Keratinocyte (primary cell): Measurements from ENCODE around the gene LCE2C. TPM values are rescaled to one million over a fixed set of nuclear protein-coding genes. Genes with fewer than 3 reads are reported as not detected.

Source experiments
- DNase-seq: peaks from one replicate; pipeline ENCODE4 v3.0.0-alpha.2; 2011; ENCODE audit warnings: low read depth, missing footprints, low spot score
- FAIRE-seq: peaks from 2 replicates; lab custom pipeline; 2011; peaks lifted over from hg19 to GRCh38; lab: Jason Lieb, UNC
- H2AFZ ChIP-seq: 2 replicates; pipeline ENCODE4 v1.6.0; 2012; ENCODE audit warnings: low read length, control low read depth, inconsistent platforms; ENCODE audit not compliant: control insufficient read depth
- H3K27ac ChIP-seq: 2 replicates; pipeline ENCODE4 v1.5.1; 2011; ENCODE audit warnings: low read length; ENCODE audit not compliant: control insufficient read depth, insufficient read depth
- H3K27me3 ChIP-seq: 3 replicates; pipeline ENCODE4 v1.6.0; 2011; ENCODE audit warnings: low read length; ENCODE audit not compliant: control insufficient read depth, insufficient read depth; ENCODE audit errors: extremely low read depth
- H3K36me3 ChIP-seq, 2 experiments: 2 replicates in 1 of 2; 3 replicates in 1 of 2; pipeline ENCODE4 v1.5.1; 2011; ENCODE audit warnings: low read length in 2 of 2, mild to moderate bottlenecking in 1 of 2; ENCODE audit not compliant: control insufficient read depth in 2 of 2, insufficient read depth in 2 of 2; ENCODE audit errors: extremely low read depth in 1 of 2
- H3K4me1 ChIP-seq: 3 replicates; pipeline ENCODE4 v1.5.1; 2011; ENCODE audit warnings: low read length; ENCODE audit not compliant: control insufficient read depth, insufficient read depth; ENCODE audit errors: extremely low read depth
- H3K4me2 ChIP-seq: 3 replicates; pipeline ENCODE4 v1.6.0; 2011; ENCODE audit warnings: low read depth, low read length; ENCODE audit not compliant: control insufficient read depth, insufficient read depth; ENCODE audit errors: extremely low read depth
- H3K4me3 ChIP-seq, 3 experiments: fragments of 200-600 bp in 1 of 3; sonication (generic) in 1 of 3; 2 replicates in 2 of 3; 3 replicates in 1 of 3; pipeline ENCODE4 v1.5.1; 2011 to 2016; ENCODE audit warnings: low read length in 3 of 3, mild to moderate bottlenecking in 3 of 3, control low read depth in 2 of 3, inconsistent platforms in 1 of 3, low read depth in 1 of 3, mixed read lengths in 1 of 3, mixed run types in 1 of 3, moderate library complexity in 1 of 3; ENCODE audit not compliant: control insufficient read depth in 2 of 3, insufficient read depth in 2 of 3; ENCODE audit errors: extremely low read depth in 1 of 3
- H3K79me2 ChIP-seq: 2 replicates; pipeline ENCODE4 v1.6.0; 2012; ENCODE audit warnings: low read length; ENCODE audit not compliant: control insufficient read depth, insufficient read depth
- H3K9ac ChIP-seq: 3 replicates; pipeline ENCODE4 v1.6.0; 2011; ENCODE audit warnings: low read length; ENCODE audit not compliant: control insufficient read depth, insufficient read depth; ENCODE audit errors: extremely low read depth
- H3K9me1 ChIP-seq: 3 replicates; pipeline ENCODE4 v1.6.0; 2011; ENCODE audit warnings: low read length; ENCODE audit not compliant: control insufficient read depth, insufficient read depth; ENCODE audit errors: extremely low read depth
- H3K9me3 ChIP-seq: 2 replicates; pipeline ENCODE4 v1.5.1; 2012; ENCODE audit warnings: low read depth, low read length; ENCODE audit not compliant: control insufficient read depth
- H4K20me1 ChIP-seq: 3 replicates; pipeline ENCODE4 v1.6.0; 2011; ENCODE audit warnings: low read length; ENCODE audit not compliant: control insufficient read depth, insufficient read depth; ENCODE audit errors: extremely low read depth
- CTCF ChIP-seq, 3 experiments: IDR thresholded peaks in 1 of 3; conservative IDR thresholded peaks in 1 of 3; optimal IDR thresholded peaks in 1 of 3; 2 replicates in 2 of 3; 3 replicates in 1 of 3; pipeline versions ENCODE3 to v1.5.1; 2011; ENCODE audit warnings: low read length in 3 of 3, mild to moderate bottlenecking in 3 of 3, moderate library complexity in 2 of 3, control low read depth in 1 of 3, inconsistent platforms in 1 of 3; ENCODE audit not compliant: insufficient read depth in 2 of 3; ENCODE audit errors: extremely low read depth in 1 of 3
- EZH2 ChIP-seq: IDR thresholded peaks from one replicate; pipeline ENCODE4 v1.6.1; 2012; ENCODE audit warnings: inconsistent platforms, mild to moderate bottlenecking, low read length, moderate library complexity
- dilution Hi-C: fragments of 300-500 bp; cut with MboI; formaldehyde crosslinking; loops from one replicate; pipeline ENCODE4 v1.7.0; 2020; ENCODE audit warnings: low sequenced_read_pairs; ENCODE audit not compliant: extremely low pct_ligation_motif_present
- polyA plus RNA-seq, 5 experiments: library from polyadenylated mRNA; depleted of rRNA in 3 of 5; stranded (reverse) in 3 of 5; stranded (forward) in 1 of 5; unstranded in 1 of 5; fragments of >200 nt; gene quantifications; 1 replicate in 1 of 5; 2 replicates in 3 of 5; 3 replicates in 1 of 5; pipeline versions ENCODE4 v1.2.1 to v1.2.3, GENCODE V29; 2011 to 2012; ENCODE audit warnings: missing spikeins in 2 of 5, low read depth in 1 of 5, low replicate concordance in 1 of 5

Gene LCE2C
- polyA plus RNA-seq, 1 donor (not counting 4 experiments of a cell fraction or from before 2014, with no cell fraction given) = 0.41 TPM

GRCh38 chr1:152630596-152630995 lies 44.5 kb upstream of the LCE2C start:
- H3K27me3 ChIP-seq = no peaks in the 10 kb centered on the region
- dilution Hi-C loops = no loop called here
- no peak overlapping the region for H3K4me3 ChIP-seq
- FAIRE-seq (no peak), DNase-seq (no peak)
- no peaks in the 10 kb centered on the region for H4K20me1 ChIP-seq
- TF ChIP-seq EZH2 = no peak
- TF ChIP-seq CTCF (optimal IDR thresholded peaks at IDR 0.05 in 1 of 3, IDR thresholded peaks at IDR 0.05 in 1 of 3, conservative IDR thresholded peaks at IDR 0.05 in 1 of 3; ENCODE audit: extremely low read depth in 1 of 3, insufficient read depth in 2 of 3, low read length in 3 of 3) = no peak
- H3K9ac ChIP-seq = no peak overlapping the region
- H3K9me3 ChIP-seq = no peaks in the 10 kb centered on the region
- no peaks in the 10 kb centered on the region for H3K9me1 ChIP-seq
- no peaks in the 10 kb centered on the region for H3K36me3 ChIP-seq
- no peaks in the 10 kb centered on the region for H3K4me1 ChIP-seq
- H3K27ac ChIP-seq = no peak overlapping the region
- no peaks in the 10 kb centered on the region for H3K79me2 ChIP-seq
- no peak overlapping the region for H3K4me2 ChIP-seq
- H2AFZ ChIP-seq = no peak overlapping the region

- Histone ChIP-seq H3K9me3 (no peaks in the 10 kb centered on the region), H3K9ac (no peak overlapping the region), H3K4me3 (no peak overlapping the region), H4K20me1 (no peaks in the 10 kb centered on the region), H3K4me1 (no peaks in the 10 kb centered on the region), H3K36me3 (no peaks in the 10 kb centered on the region), H3K27ac (no peak overlapping the region), H3K9me1 (no peaks in the 10 kb centered on the region), H3K79me2 (no peaks in the 10 kb centered on the region), H3K27me3 (peaks cover 5% of the 10 kb centered on the region), H2AFZ (no peak overlapping the region), H3K4me2 (no peak overlapping the region)
- TF ChIP-seq CTCF (optimal IDR thresholded peaks at IDR 0.05 in 1 of 3, IDR thresholded peaks at IDR 0.05 in 1 of 3, conservative IDR thresholded peaks at IDR 0.05 in 1 of 3; ENCODE audit: extremely low read depth in 1 of 3, insufficient read depth in 2 of 3, low read length in 3 of 3) (no peak), EZH2 (no peak)
- dilution Hi-C loops = no loop called here
- no peak for FAIRE-seq
- DNase-seq = no peak
These were observed 34.7 kb upstream of the LCE2C start for GRCh38 chr1:152640351-152640750.
